H1 (cell line): ENCODE measurements around the gene C17orf100. TPM values are rescaled to one million over a fixed set of nuclear protein-coding genes. Genes with fewer than 3 reads are reported as not detected.

Experiments
- ASH2L ChIP-seq: fragments of 200-600, 300-600 bp; sonication (generic); IDR thresholded peaks from one replicate; pipeline ENCODE4 v1.7.1; 2017; ENCODE audit warnings: low read length
- BACH1 ChIP-seq: IDR thresholded peaks from 2 replicates; pipeline ENCODE4 v1.6.1; 2012; ENCODE audit warnings: low read length, improper control_type of control experiment
- BRCA1 ChIP-seq: IDR thresholded peaks from 2 replicates; pipeline ENCODE4 v1.6.1; 2012; ENCODE audit warnings: low read depth, low read length, improper control_type of control experiment
- MAFK ChIP-seq: IDR thresholded peaks from 2 replicates; pipeline ENCODE4 v1.6.1; 2012; ENCODE audit warnings: low read depth, mild to moderate bottlenecking, improper control_type of control experiment, low read length
- PHF8 ChIP-seq: fragments of 200-600 bp; sonication (generic); conservative IDR thresholded peaks from 2 replicates; pipeline ENCODE4 v1.7.1; 2012; ENCODE audit warnings: low read depth, mild to moderate bottlenecking, inconsistent platforms, low read length, moderate library complexity
- RXRA ChIP-seq: IDR thresholded peaks from 2 replicates; pipeline ENCODE4 v1.6.1; 2011; ENCODE audit warnings: low read depth, mild to moderate bottlenecking, low read length, moderate library complexity; ENCODE audit not compliant: insufficient read depth
- SAP30 ChIP-seq: fragments of 300-600 bp; sonication (generic); IDR thresholded peaks from 2 replicates; pipeline ENCODE4 v1.7.1; 2012; ENCODE audit warnings: low read length, moderate library complexity, mild to moderate bottlenecking, inconsistent platforms; ENCODE audit not compliant: insufficient read depth, insufficient replicate concordance
- SIX5 ChIP-seq: IDR thresholded peaks from 2 replicates; pipeline ENCODE4 v1.6.1; 2011; ENCODE audit warnings: mild to moderate bottlenecking, low read depth, low read length
- polyA plus RNA-seq, 7 experiments: library from polyadenylated mRNA; depleted of rRNA in 3 of 7; stranded (reverse) in 5 of 7; unstranded in 2 of 7; fragments of >200 nt in 5 of 7; fragments of 200-250 nt in 2 of 7; gene quantifications; 1 replicate in 5 of 7; 2 replicates in 1 of 7; 4 replicates in 1 of 7; pipeline versions ENCODE4 v1.2.1 to v1.2.3, GENCODE V29; 2011 to 2013; ENCODE audit warnings: missing spikeins in 2 of 7, mixed read lengths in 2 of 7
- total RNA-seq: library from RNA; stranded (reverse); fragmentation: NEBNext Ultra II Directional; extraction: Animal tissue kit (Norgen Biotek cat#: 25700); gene quantifications from 2 replicates; pipeline ENCODE4 v1.2.1, GENCODE V29; 2021
- TF ChIP-seq, protein P1 (sequence below): fragments of 300-600 bp; sonication (generic); IDR thresholded peaks from 2 replicates; pipeline ENCODE4 v1.7.1; 2012; ENCODE audit warnings: low read length, moderate library complexity, mild to moderate bottlenecking, inconsistent platforms; ENCODE audit not compliant: insufficient replicate concordance
- TF ChIP-seq, protein P2 (sequence below): IDR thresholded peaks from 2 replicates; pipeline ENCODE4 v1.6.1; 2012; ENCODE audit warnings: inconsistent platforms
- TF ChIP-seq, protein P3 (sequence below): IDR thresholded peaks from 2 replicates; pipeline ENCODE4 v1.6.1; 2012; ENCODE audit warnings: inconsistent platforms

C17orf100 gene
- total and polyA plus RNA-seq, 2 of the 8 experiments (the other 6 are each of a cell fraction or from before 2014, with no cell fraction given) = 2.1 to 2.8 TPM

DNA sequence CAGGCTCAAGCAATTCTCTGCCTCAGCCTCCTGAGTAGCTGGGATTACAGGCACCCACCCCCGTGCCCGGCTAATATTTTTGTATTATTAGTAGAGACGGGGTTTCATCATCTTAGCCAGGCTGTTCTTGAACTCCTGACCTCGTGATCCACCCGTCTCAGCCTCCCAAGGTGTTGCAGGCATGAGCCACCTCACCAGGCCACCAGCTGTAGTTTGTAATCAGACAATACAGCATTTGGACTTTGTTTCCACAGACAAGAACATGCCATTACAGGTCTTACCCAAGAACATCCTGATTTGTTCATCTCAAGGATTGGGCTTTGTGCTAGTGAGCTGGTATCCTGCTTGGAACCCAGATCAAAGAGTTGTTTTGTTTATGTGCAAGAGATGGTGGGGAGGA lies 30.1 kb downstream of the C17orf100 start (continued):
- TF ChIP-seq, protein P1, sequence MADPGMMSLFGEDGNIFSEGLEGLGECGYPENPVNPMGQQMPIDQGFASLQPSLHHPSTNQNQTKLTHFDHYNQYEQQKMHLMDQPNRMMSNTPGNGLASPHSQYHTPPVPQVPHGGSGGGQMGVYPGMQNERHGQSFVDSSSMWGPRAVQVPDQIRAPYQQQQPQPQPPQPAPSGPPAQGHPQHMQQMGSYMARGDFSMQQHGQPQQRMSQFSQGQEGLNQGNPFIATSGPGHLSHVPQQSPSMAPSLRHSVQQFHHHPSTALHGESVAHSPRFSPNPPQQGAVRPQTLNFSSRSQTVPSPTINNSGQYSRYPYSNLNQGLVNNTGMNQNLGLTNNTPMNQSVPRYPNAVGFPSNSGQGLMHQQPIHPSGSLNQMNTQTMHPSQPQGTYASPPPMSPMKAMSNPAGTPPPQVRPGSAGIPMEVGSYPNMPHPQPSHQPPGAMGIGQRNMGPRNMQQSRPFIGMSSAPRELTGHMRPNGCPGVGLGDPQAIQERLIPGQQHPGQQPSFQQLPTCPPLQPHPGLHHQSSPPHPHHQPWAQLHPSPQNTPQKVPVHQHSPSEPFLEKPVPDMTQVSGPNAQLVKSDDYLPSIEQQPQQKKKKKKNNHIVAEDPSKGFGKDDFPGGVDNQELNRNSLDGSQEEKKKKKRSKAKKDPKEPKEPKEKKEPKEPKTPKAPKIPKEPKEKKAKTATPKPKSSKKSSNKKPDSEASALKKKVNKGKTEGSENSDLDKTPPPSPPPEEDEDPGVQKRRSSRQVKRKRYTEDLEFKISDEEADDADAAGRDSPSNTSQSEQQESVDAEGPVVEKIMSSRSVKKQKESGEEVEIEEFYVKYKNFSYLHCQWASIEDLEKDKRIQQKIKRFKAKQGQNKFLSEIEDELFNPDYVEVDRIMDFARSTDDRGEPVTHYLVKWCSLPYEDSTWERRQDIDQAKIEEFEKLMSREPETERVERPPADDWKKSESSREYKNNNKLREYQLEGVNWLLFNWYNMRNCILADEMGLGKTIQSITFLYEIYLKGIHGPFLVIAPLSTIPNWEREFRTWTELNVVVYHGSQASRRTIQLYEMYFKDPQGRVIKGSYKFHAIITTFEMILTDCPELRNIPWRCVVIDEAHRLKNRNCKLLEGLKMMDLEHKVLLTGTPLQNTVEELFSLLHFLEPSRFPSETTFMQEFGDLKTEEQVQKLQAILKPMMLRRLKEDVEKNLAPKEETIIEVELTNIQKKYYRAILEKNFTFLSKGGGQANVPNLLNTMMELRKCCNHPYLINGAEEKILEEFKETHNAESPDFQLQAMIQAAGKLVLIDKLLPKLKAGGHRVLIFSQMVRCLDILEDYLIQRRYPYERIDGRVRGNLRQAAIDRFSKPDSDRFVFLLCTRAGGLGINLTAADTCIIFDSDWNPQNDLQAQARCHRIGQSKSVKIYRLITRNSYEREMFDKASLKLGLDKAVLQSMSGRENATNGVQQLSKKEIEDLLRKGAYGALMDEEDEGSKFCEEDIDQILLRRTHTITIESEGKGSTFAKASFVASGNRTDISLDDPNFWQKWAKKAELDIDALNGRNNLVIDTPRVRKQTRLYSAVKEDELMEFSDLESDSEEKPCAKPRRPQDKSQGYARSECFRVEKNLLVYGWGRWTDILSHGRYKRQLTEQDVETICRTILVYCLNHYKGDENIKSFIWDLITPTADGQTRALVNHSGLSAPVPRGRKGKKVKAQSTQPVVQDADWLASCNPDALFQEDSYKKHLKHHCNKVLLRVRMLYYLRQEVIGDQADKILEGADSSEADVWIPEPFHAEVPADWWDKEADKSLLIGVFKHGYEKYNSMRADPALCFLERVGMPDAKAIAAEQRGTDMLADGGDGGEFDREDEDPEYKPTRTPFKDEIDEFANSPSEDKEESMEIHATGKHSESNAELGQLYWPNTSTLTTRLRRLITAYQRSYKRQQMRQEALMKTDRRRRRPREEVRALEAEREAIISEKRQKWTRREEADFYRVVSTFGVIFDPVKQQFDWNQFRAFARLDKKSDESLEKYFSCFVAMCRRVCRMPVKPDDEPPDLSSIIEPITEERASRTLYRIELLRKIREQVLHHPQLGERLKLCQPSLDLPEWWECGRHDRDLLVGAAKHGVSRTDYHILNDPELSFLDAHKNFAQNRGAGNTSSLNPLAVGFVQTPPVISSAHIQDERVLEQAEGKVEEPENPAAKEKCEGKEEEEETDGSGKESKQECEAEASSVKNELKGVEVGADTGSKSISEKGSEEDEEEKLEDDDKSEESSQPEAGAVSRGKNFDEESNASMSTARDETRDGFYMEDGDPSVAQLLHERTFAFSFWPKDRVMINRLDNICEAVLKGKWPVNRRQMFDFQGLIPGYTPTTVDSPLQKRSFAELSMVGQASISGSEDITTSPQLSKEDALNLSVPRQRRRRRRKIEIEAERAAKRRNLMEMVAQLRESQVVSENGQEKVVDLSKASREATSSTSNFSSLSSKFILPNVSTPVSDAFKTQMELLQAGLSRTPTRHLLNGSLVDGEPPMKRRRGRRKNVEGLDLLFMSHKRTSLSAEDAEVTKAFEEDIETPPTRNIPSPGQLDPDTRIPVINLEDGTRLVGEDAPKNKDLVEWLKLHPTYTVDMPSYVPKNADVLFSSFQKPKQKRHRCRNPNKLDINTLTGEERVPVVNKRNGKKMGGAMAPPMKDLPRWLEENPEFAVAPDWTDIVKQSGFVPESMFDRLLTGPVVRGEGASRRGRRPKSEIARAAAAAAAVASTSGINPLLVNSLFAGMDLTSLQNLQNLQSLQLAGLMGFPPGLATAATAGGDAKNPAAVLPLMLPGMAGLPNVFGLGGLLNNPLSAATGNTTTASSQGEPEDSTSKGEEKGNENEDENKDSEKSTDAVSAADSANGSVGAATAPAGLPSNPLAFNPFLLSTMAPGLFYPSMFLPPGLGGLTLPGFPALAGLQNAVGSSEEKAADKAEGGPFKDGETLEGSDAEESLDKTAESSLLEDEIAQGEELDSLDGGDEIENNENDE = no peak
- TF ChIP-seq BACH1 (no peak), MAFK (no peak), SIX5 (no peak), SAP30 (no peak), BRCA1 (no peak), ASH2L (no peak), PHF8 (no peak), RXRA (no peak)
- TF ChIP-seq, protein P2, sequence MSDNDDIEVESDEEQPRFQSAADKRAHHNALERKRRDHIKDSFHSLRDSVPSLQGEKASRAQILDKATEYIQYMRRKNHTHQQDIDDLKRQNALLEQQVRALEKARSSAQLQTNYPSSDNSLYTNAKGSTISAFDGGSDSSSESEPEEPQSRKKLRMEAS = no peak
- TF ChIP-seq, protein P3, sequence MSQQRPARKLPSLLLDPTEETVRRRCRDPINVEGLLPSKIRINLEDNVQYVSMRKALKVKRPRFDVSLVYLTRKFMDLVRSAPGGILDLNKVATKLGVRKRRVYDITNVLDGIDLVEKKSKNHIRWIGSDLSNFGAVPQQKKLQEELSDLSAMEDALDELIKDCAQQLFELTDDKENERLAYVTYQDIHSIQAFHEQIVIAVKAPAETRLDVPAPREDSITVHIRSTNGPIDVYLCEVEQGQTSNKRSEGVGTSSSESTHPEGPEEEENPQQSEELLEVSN = no peak
